Inflammatory macrophage treated with lipopolysaccharide for 1 hour (primary cell): ENCODE measurements around the gene TRAP1.
A peak's percentile ranks its signal among the peaks of the same experiment; 100 is the strongest.
"Not testable (repeated sequence)": the region's sequence is repeated elsewhere in the genome, so short reads cannot be mapped to it uniquely, and the experiment has no call there.

Experiments
- DNase-seq, 2 donors: peaks; one replicate each; pipeline ENCODE4 v3.0.0-alpha.2; 2020 to 2022

The TRAP1 gene

DNA sequence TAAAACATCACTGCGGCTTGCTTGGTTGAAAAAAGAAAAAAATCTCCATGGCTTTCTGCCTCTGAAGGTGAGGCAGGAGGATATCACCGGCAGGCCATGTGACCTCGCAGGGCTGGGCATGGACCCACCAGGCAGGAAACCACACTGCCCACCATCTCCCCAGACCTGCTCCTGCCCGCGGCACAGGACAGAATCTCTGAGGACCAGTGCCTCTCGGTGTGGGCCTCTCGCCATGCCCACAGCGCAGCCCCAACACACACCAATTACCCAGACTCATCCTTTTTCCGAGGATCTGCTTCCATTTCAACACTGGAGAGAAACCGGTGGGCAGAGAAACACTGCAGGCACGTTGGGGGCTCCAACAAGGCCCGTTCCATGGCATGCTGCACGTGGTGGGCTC is 46.6 kb downstream of the TRAP1 start:
- DNase-seq: no peak

- DNase-seq: no peak
Measured at GRCh38 chr16:3669082-3669481, 48.2 kb downstream of the TRAP1 start.

DNA sequence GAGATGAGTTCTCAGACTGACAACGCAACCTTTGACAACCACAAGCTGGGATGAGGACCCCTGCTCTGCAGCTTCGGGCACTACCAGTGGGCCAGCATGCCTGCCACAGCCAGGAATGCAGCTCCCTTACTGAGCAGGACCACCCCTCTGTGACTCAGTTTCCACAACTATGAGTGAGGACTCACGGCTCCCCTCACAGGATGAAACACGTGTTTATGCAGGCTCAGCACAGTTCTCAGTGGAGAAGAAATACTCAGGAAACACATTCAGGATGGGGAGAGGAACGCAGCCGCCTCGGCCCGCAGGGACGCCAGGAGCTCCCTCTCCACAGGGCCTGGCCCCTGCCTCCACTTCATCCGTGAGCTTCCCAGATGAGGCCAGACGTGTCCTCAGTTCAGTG is 48.7 kb downstream of the TRAP1 start:
- no peak for DNase-seq

- no peak for DNase-seq
Measured at GRCh38 chr16:3665508-3665907, 51.8 kb downstream of the TRAP1 start.

- no peak for DNase-seq
Measured at GRCh38 chr16:3664187-3664896, 53.0 kb downstream of the TRAP1 start.

DNA sequence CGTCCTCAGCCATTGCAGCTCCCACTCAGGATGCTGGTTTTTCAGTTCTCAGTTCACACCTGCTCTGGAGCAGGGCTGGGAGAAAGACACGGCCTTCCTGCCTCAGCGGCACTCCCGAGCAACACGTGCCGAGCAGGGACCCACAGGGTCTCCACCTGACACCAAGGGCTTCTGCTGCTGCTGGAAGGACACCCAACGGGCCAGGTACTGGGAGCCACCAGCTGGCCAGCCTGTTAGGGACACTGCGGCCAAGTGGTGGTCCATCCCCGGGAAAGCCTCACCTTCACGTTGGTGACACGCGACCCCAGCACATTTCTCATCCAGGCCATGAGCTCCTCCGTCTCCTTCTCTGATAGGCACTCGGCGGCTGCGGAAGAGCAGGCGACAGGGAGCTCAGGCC is 54.7 kb downstream of the TRAP1 start:
- no peak for DNase-seq

GRCh38 chr16:3661922-3662321 is 55.4 kb downstream of the TRAP1 start:
- no peak for DNase-seq

GRCh38 chr16:3661311-3661710 is 56.0 kb downstream of the TRAP1 start:
- DNase-seq: no peak

- no peak for DNase-seq
Measured at GRCh38 chr16:3659251-3659650, 58.1 kb downstream of the TRAP1 start.

DNA sequence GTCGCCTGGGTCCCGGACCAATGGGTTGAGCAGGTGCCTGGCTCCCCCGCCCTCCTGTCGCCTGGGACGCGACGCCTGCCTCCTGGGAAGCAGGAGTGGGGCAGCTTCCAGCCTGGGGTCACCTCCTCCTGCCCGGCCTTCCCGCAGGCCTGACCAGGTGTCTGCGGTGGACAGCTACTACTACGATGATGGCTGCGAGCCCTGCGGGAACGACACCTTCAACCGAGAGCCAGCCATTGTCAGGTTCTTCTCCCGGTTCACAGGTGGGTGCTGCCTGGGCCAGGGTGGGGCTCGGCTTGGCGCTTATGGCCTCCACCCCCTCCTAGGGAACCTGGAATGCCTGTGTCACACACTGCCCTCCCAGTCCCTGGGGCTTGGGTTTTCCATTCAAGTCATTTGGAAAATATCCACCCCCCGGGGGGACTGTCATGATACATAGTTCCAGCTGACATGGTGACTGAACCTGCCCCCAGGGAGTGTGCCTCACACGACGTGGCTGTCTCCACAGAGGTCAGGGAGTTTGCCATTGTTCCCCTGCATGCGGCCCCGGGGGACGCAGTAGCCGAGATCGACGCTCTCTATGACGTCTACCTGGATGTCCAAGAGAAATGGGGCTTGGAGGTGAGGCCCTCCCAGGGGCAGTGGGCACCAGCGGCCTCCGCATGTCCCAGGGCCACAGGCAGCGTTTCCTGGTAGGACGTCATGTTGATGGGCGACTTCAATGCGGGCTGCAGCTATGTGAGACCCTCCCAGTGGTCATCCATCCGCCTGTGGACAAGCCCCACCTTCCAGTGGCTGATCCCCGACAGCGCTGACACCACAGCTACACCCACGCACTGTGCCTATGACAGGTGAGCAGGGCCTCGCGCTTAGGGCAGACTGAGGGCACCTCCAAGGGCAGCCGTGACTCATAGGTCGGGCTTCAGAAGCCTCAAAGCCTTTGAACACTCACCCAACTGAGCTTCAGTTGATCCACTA is 60.5 kb downstream of the TRAP1 start:
- DNase-seq: no peak

DNA sequence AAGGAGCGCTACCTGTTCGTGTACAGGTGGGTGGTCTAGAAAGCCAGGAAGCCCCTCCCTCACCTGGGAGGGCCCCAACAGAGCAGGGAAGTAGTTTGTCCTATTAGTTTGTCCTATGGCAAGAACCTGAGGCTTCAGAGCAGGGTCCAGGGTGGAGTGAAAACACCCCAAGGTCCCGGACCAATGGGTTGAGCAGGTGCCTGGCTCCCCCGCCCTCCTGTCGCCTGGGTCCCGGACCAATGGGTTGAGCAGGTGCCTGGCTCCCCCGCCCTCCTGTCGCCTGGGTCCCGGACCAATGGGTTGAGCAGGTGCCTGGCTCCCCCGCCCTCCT is 61.2 kb downstream of the TRAP1 start:
- not testable (repeated sequence) for DNase-seq

GRCh38 chr16:3655396-3656159 is 61.7 kb downstream of the TRAP1 start:
- DNase-seq: no peak

DNA sequence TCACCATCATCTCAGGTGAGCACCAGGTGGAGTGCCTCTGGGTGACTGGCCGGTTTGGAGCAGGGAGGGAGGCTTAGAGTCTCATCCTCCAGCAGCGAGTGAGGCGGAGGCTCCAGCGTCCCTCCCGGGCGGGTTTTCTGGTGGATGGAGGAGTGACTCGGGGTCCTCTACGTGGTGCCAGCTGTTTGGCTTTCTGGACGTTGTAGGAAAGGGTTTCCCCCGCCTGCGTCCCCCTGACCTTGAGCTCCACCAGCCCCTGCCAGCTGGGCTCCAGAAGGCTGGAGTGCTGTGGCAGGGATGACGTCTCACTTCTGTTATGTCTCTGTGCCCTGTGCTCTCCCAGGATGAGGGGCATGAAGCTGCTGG is 62.3 kb downstream of the TRAP1 start:
- no peak for DNase-seq

GRCh38 chr16:3654249-3654991 is 62.9 kb downstream of the TRAP1 start, which contains the start of gene DNASE1:
TSS of gene DNASE1 (plus strand) at chr16:3654691. CDS start at chr16:3655374, 683 bp downstream.
- DNase-seq: peak; percentile 47 to 75

GRCh38 chr16:3652373-3653195 is 64.7 kb downstream of the TRAP1 start:
- no peak for DNase-seq

DNA sequence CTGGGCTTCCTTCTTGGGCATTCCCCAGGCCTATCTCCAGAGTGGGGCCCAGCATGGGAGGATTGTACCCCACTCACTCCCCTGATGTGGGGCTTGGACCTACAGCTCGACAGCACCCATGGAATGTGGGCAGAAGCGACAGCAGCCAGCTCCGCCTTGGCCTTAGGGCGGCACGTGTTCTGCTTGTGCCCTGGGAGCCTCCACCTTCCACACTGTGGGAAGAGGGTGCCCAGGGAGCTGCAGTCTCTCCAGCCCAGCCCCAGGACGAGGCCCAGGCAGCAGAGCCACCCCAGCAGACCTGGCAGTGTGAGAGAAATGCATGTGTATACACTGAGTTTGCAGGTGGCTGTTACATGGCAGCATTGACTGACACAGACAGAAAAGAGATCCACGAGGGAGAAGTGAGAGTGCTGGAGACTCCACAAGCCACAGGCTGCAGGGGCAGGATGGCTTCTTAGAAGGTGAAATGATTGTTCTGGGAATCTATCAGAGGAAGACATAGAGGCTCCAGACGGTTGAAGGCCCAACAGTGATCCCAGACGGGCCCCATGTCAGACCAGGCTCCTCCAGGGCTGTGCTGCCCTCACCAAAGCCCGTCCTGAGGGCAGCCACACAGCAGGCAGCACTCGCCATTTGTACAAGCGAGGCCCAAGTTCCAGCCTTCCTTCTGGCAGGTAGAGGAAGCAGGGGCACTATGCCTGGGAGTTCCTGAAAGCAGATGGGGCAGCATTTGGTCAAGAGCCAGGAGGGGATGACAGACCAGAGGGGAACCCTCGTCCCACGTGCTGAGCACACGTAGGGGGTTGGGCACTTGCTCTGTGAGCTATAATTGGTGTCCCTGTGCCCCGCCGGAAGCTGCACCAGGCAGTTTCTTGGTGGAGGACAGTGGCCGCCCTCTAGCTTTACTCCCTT is 65.6 kb downstream of the TRAP1 start:
- DNase-seq: no peak

DNA sequence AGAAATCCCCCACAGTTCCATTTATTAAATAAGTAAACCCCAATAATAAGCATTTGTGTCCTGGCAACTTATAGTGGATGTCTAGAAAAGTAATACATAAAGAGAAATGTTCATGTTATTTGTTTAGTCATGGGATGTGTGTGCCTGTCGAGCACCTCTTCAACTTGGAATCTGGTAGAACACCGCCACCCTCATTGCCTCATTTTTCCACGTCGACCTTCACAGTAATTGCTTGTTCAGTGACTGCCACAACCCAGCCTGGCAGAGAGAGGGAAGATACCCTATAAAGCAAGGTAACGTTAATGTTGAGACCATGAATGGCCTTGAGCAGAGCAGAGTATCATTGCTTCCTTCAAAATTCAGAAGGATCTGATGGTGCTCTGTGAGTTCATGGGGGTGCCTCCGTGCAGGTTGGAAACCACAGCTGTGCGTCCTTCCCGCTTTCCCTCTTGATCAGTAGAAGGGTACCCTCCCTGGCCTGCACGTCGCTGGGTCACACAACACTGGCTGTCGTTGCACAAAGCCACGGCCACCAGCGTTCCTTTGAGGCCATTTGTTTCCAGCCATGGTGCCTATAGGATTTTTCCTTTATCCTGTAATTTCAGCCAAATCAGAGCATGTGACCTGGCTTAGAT is 66.6 kb downstream of the TRAP1 start:
- no peak for DNase-seq

- no peak for DNase-seq
Measured at GRCh38 chr16:3646348-3646920, 70.9 kb downstream of the TRAP1 start.

- DNase-seq: no peak
Measured at GRCh38 chr16:3645504-3646347, 71.6 kb downstream of the TRAP1 start.
